ENCODE results near the gene FITM2.
A peak's percentile ranks its signal among the peaks of the same experiment; 100 is the strongest.
"Not testable (repeated sequence)": the region's sequence is repeated elsewhere in the genome, so short reads cannot be mapped to it uniquely, and the experiment has no call there.

The FITM2 gene

GRCh38 chr20:44310664-44311639, at the start of gene FITM2:
FITM2 (minus strand) TSS chr20:44311202; CDS start chr20:44311148, 54 bp downstream.
- DNase-seq (ENCODE audit: low read depth in 2 of 3, low spot score in 1 of 3) = peak; percentile 97 to 99 (median 97)

- DNase-seq (ENCODE audit: low read depth in 2 of 3, low spot score in 1 of 3) = no peak
Observed at GRCh38 chr20:44360221-44360620, 49.2 kb upstream of the FITM2 start.

DNA sequence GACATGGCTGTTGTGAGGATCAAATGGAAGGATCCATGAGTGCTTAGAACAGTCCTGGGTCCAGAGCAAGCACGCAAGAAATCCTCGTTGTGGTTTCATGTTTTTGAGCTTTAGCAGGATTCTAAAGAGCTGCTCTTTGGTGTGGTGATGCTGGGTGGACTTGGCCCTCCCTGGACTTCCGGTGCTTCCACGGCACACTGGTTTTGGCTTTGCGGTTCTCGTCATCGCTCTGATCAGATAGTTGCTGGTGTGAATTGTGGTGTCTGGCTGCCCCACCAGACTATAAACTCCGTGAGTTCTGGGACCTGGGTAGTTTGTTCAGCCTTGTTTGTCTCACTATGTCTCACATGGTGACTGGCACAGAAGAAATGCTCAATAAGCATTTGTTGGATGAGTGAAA, 47.8 kb upstream of the FITM2 start:
- no peak for DNase-seq (ENCODE audit: low read depth in 2 of 3, low spot score in 1 of 3)

GRCh38 chr20:44357555-44358125, 46.6 kb upstream of the FITM2 start:
- DNase-seq (ENCODE audit: low read depth in 2 of 3, low spot score in 1 of 3) = no peak

GRCh38 chr20:44357020-44357419, 46.0 kb upstream of the FITM2 start:
- DNase-seq (ENCODE audit: low read depth in 2 of 3, low spot score in 1 of 3) = no peak

- DNase-seq (ENCODE audit: low read depth in 2 of 3, low spot score in 1 of 3) = no peak
Observed at GRCh38 chr20:44356353-44356723, 45.3 kb upstream of the FITM2 start.

DNA sequence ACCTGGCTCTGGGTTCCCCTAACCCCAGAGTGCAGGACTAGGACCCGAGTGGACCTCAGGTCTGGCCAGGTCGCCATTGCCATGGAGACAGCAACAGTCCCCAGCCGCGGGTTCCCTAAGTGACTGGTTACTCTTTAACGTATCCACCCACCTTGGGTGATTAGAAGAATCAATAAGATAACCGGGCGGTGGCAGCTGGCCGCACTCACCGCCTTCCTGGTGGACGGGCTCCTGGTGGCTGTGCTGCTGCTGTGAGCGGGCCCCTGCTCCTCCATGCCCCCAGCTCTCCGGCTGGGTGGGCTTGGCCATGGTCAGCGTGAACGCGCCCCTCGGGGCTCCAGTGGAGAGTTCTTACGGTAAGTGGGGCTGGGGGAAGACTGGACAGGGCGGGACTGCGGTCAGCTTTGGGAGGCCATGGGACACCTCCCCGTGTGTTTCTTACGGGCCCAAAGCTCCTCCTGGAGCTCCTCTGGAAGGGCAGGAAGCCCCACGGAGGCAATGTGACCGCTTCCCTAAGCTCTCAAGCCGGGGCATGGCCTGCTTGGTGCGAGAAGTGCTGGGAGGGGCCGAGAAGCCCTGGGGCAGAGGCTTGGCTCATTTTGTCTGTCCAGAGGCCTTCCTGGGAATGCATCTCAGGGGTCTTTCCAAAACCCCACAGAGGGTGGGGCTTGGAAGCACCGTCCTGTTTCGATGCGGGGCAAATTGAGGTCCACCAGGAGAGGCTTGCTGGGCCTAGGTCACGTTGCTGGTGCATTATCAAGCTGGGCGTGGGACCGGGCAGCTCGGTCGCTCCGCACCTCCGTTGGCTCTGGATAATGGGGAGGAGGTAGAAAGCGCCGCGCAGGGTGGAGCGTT, 44.7 kb upstream of the FITM2 start, which contains the start of gene HNF4A:
HNF4A (plus strand) TSS at position 202 of the 855 bp plus-strand sequence; CDS start at position 308, 106 bp downstream.
- no peak for DNase-seq (ENCODE audit: low read depth in 2 of 3, low spot score in 1 of 3)

GRCh38 chr20:44354979-44355497, 44.0 kb upstream of the FITM2 start:
- DNase-seq (ENCODE audit: low read depth in 2 of 3, low spot score in 1 of 3) = no peak

GRCh38 chr20:44350567-44350966, 39.6 kb upstream of the FITM2 start:
- no peak for DNase-seq (ENCODE audit: low read depth in 2 of 3, low spot score in 1 of 3)

DNA sequence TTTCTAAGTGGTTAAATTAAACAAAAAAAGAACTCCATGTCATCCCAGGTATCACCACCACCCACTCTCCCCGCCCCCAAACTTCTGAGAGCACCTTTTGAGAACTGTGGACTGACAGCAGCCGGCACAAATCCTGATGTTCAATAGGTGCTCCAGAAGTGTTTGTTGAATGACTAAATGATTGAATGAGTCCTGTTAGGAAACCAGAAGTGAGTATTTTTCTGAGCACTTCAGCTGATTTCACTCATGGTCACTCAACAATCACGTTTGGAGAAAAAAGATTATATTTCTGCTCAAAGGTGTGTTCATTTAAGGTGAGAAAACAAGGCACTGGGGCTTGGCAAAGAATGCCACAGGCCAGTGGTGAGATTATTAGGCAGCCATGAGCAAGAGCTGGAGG, 38.3 kb upstream of the FITM2 start:
- DNase-seq (ENCODE audit: low read depth in 2 of 3, low spot score in 1 of 3) = no peak

DNA sequence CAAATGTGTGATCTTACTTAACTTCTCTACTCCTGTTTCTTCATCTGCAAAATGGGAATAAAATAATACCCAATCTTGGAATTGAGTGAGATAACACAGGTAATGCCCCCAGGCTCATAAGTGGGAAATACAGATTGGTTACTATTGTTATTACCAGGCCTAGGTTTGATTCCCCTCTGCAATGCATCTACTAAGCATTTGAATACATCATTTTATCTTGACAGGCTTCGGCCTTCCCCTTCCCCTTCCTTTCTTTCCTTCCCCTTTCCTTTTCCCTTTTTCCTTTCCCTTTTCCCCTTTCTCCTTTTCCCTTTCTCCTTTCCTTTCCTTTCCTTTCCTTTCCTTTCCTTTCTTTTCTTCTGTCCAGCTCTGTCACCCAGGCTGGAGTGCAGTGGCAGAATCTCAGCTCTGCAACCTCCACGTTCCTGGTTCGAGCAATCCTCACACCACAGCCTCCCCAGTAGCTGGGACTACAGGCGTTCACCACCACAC, 37.2 kb upstream of the FITM2 start:
- no peak for DNase-seq (ENCODE audit: low read depth in 2 of 3, low spot score in 1 of 3)

- not testable (repeated sequence) for DNase-seq (ENCODE audit: low read depth in 2 of 3, low spot score in 1 of 3)
Observed at GRCh38 chr20:44345941-44346340, 34.9 kb upstream of the FITM2 start.

DNA sequence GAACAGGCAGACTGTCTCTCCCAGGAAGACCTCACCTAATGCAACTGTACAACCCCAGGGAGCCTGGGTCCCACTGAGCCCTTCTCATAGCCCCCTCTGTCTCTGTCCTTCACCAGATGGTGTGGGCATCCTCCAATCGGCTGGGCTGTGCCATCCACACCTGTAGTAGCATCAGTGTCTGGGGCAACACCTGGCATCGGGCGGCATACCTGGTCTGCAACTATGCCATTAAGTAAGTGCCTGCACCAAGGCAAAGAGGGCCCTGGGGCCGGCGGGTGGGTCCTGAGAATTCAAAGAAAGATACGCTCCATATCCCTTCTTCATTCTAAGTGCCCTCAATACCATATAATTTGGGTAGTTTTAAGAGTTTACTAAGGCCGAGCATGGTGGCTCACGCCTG, 34.1 kb upstream of the FITM2 start:
- no peak for DNase-seq (ENCODE audit: low read depth in 2 of 3, low spot score in 1 of 3)

- no peak for DNase-seq (ENCODE audit: low read depth in 2 of 3, low spot score in 1 of 3)
Observed at GRCh38 chr20:44344723-44345122, 33.7 kb upstream of the FITM2 start.

DNA sequence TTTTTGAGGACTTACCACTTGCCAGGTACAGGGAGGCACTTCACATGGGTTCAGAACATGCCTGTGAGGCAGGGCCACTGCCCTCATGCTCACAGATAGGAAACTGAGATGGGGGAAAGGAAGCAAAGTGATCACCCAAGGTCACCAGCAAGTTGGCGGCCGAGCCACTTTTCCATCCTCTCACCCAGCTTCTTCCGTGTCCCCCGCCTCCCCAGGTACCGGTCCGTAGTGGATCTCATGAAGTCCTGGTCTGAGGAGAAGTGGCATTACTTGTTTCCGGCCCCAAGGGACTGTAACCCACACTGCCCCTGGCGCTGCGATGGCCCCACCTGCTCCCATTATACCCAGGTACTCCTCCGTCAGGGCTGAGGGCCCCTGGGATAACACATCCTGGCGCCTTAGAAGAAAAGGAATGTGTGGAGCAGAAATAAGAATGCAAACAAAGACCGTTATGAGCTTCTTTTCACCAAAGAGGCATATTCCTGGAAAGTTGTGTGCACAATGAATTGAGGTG, 32.2 kb upstream of the FITM2 start:
- DNase-seq (ENCODE audit: low read depth in 2 of 3, low spot score in 1 of 3) = no peak

DNA sequence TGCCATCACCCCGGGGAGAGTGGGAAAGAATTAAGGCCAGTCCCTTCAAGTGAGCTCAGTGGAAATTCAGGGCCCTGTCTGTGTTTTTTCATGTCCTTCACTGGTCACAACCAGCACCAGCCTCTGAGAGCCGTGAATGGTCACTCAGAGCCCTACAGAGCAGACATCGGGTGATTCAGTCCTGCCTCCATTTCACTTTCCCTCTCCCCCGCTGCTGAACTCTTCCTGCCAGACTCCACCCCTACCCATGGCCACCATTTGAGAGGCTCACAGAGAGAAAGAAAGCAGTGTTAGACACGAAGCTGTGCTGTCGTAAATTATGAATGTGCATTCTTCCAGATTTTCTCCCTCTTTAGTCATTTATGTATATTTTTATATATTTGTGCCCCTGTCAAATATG, 31.2 kb upstream of the FITM2 start:
- no peak for DNase-seq (ENCODE audit: low read depth in 2 of 3, low spot score in 1 of 3)

DNA sequence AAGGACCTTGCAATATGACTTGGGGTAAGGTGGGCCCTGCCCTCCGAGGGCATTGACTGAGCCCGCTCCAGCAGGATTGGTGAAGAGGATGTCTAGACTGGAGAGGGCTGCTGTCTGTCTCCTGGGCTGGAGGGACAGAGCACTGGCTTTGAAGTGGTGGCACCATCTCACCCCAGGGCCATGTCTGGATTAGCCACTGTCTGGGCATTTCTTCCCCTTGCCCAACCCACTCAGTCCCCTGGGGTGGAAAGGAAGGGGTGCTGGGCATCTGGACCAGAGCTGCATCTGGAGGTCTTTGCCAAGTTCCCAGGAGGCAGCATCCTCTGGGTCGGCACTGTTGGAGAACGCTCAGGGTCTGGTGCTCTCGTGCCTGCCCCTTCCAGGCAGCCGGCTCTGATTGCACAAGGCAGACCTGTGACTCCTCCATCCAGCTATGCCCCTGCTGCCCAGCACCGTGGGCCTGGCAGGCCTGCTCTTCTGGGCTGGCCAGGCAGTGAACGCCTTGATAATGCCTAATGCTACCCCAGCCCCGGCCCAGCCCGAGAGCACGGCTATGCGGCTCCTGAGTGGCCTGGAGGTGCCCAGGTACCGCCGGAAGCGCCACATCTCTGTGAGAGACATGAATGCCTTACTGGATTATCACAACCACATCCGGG, 25.9 kb upstream of the FITM2 start, which contains the start of gene R3HDML:
R3HDML (plus strand) TSS at position 319 of the 656 bp plus-strand sequence; CDS start at position 434, 115 bp downstream.
- DNase-seq (ENCODE audit: low read depth in 2 of 3, low spot score in 1 of 3) = no peak

DNA sequence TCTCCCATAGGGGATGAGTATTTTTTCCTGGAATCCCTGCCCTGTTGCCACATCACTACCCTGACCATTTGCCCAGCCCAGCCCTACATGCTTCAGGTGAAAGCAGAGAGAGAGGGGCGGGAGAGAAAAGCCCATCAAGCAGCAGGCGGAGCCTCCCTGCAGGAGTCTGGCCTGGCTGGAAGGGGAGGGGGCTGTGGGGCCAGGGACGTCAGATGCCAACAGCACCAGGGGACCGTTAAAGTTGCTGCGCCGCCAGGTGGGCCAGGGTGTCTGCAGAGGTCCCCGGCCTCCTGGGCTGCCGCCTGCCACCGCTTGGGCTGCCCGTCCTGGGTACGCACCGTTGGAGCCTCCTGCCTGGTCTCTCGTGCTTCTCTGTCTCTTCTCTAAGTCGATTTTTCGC, 25.1 kb upstream of the FITM2 start:
- DNase-seq (ENCODE audit: low read depth in 2 of 3, low spot score in 1 of 3) = no peak

- DNase-seq (ENCODE audit: low read depth in 2 of 3, low spot score in 1 of 3) = no peak
Observed at GRCh38 chr20:44335675-44336074, 24.7 kb upstream of the FITM2 start.

GRCh38 chr20:44334709-44335108, 23.7 kb upstream of the FITM2 start:
- DNase-seq (ENCODE audit: low read depth in 2 of 3, low spot score in 1 of 3) = no peak

Measured in stimulated activated CD4-positive, alpha-beta T cell treated with anti-CD3 and anti-CD28 coated beads, Interleukin-12 subunit alpha, Interleukin-12 subunit beta, amount 100 ng/mL, for 48 hours (primary cell).